ENCODE results near the gene MLLT10.

The MLLT10 gene

GRCh38 chr10:21499701-21500577, 34.1 kb upstream of the MLLT10 start:
- in situ Hi-C loops (cut with MboI; ENCODE audit: low sequenced_read_pairs) = loop anchor here (10.0 to 25.0 kb wide), 4 partner anchors 235 to 1562 kb away; no protein-coding TSS in a partner anchor

- in situ Hi-C loops (cut with MboI; ENCODE audit: low sequenced_read_pairs) = no loop called here
Measured at GRCh38 chr10:21500578-21500910, 33.5 kb upstream of the MLLT10 start.

GRCh38 chr10:21501091-21501490, 32.9 kb upstream of the MLLT10 start:
- in situ Hi-C loops (cut with MboI; ENCODE audit: low sequenced_read_pairs) = no loop called here

- in situ Hi-C loops (cut with MboI; ENCODE audit: low sequenced_read_pairs) = no loop called here
Measured at GRCh38 chr10:21501731-21502347, 32.2 kb upstream of the MLLT10 start.

GRCh38 chr10:21502348-21502740, 31.7 kb upstream of the MLLT10 start:
- in situ Hi-C loops (cut with MboI; ENCODE audit: low sequenced_read_pairs) = no loop called here

GRCh38 chr10:21503542-21503941, 30.5 kb upstream of the MLLT10 start:
- in situ Hi-C loops (cut with MboI; ENCODE audit: low sequenced_read_pairs) = no loop called here

- in situ Hi-C loops (cut with MboI; ENCODE audit: low sequenced_read_pairs) = no loop called here
Measured at GRCh38 chr10:21505711-21506278, 28.2 kb upstream of the MLLT10 start.

GRCh38 chr10:21506351-21506750, 27.7 kb upstream of the MLLT10 start:
- in situ Hi-C loops (cut with MboI; ENCODE audit: low sequenced_read_pairs) = no loop called here

GRCh38 chr10:21507150-21507549, 26.9 kb upstream of the MLLT10 start:
- in situ Hi-C loops (cut with MboI; ENCODE audit: low sequenced_read_pairs) = no loop called here

- in situ Hi-C loops (cut with MboI; ENCODE audit: low sequenced_read_pairs) = no loop called here
Measured at GRCh38 chr10:21508706-21509331, 25.2 kb upstream of the MLLT10 start.

GRCh38 chr10:21509341-21510240, 24.4 kb upstream of the MLLT10 start:
- in situ Hi-C loops (cut with MboI; ENCODE audit: low sequenced_read_pairs) = no loop called here

GRCh38 chr10:21510241-21511094, 23.6 kb upstream of the MLLT10 start:
- in situ Hi-C loops (cut with MboI; ENCODE audit: low sequenced_read_pairs) = no loop called here

- in situ Hi-C loops (cut with MboI; ENCODE audit: low sequenced_read_pairs) = no loop called here
Measured at GRCh38 chr10:21511095-21511570, 22.9 kb upstream of the MLLT10 start.

GRCh38 chr10:21511946-21512572, 22.0 kb upstream of the MLLT10 start:
- in situ Hi-C loops (cut with MboI; ENCODE audit: low sequenced_read_pairs) = no loop called here

GRCh38 chr10:21512573-21513404, 21.2 kb upstream of the MLLT10 start:
- in situ Hi-C loops (cut with MboI; ENCODE audit: low sequenced_read_pairs) = no loop called here

GRCh38 chr10:21513405-21513788, 20.6 kb upstream of the MLLT10 start:
- in situ Hi-C loops (cut with MboI; ENCODE audit: low sequenced_read_pairs) = no loop called here

- in situ Hi-C loops (cut with MboI; ENCODE audit: low sequenced_read_pairs) = no loop called here
Measured at GRCh38 chr10:21514129-21514817, 19.8 kb upstream of the MLLT10 start.

All from HL-60/S4 (cell line).